Measurements from ENCODE around the gene ARL4A. TPM values are rescaled to one million over a fixed set of nuclear protein-coding genes. Genes with fewer than 3 reads are reported as not detected.
"Not testable (repeated sequence)": the region's sequence is repeated elsewhere in the genome, so short reads cannot be mapped to it uniquely, and the experiment has no call there.

Gene ARL4A
- total and polyA plus RNA-seq, 10 of the 15 experiments (the other 5 are each of a cell fraction or from before 2014, with no cell fraction given) = 0.35 to 4.6 (median 2.7) TPM

DNA sequence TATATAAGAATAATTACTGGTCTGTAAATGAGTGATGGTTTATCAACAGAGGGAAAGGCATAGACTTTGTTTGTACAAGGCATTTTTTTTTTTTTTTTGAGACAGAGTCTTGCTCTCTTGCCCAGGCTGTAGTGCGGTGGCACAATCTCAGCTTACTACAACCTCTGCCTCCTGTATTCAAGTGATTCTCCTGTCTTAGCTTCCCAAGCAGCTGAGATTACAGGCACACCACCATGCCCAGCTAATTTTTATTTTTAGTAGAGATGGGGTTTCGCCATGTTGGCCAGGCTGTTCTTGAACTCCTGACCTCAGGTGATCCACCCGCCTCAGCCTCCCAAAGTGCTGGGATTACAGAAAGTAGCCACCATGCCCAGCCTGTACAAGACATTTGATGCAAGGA, 4.0 kb downstream of the ARL4A start:
- in situ Hi-C loops (cut with MboI); intact Hi-C loops (cut with micrococcal nuclease; ENCODE audit: unreplicated experiment); H3K79me2 ChIP-seq (ENCODE audit: control insufficient read depth, insufficient read depth, low read length); H3K4me1 ChIP-seq (ENCODE audit: control insufficient read depth, insufficient read depth, low read length); H3K4me3 ChIP-seq; FAIRE-seq; RAD21 ChIA-PET (ENCODE audit: unreplicated experiment); POLR2A ChIA-PET; DNase-seq (ENCODE audit: low read depth, low spot score); BruUV-seq (replicated peaks); H3K9ac ChIP-seq (ENCODE audit: control insufficient read depth, insufficient read depth, low read length); H3K9me3 ChIP-seq (replicated peaks; ENCODE audit: control insufficient read depth, insufficient read depth, low read length); H2AFZ ChIP-seq (ENCODE audit: control insufficient read depth, low read depth, low read length); H3K27ac ChIP-seq (ENCODE audit: control insufficient read depth, insufficient read depth); ATAC-seq; SMC1A ChIA-PET (ENCODE audit: uncharacterized antibody, unreplicated experiment); H3K36me3 ChIP-seq (ENCODE audit: control insufficient read depth in 2 of 2, insufficient read depth in 2 of 2, low read length in 1 of 2); H3K27me3 ChIP-seq (replicated peaks in 1 of 2; ENCODE audit: control insufficient read depth in 2 of 2, insufficient read depth in 2 of 2, low read length in 1 of 2); H4K20me1 ChIP-seq (ENCODE audit: control insufficient read depth, insufficient read depth); CTCF ChIA-PET; H3K4me2 ChIP-seq (ENCODE audit: control insufficient read depth, insufficient read depth): not testable (repeated sequence)
- 100% methylated on average over 3 of the region's 3 CpGs for WGBS (ENCODE audit: insufficient coverage, insufficient replicate concordance, low lambda C conversion rate, missing lambda C conversion rate)

DNA sequence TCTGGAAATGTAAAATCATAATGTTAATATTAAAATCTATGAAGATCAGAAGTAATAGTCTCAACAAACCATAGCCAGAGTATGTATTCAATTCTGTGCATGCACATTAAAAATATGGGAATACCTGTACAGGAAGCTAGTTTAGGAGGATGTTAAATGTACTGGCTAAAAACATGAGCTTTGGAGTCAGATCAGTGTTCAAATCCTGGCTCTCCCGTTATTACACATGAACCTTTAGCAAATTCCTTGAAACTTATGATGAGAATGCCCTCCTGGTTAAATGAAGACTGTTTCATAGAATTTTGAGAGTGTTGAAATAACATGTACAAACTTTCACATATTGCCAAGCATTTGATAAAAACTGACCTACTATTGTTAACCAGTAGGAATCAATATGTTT, 4.6 kb downstream of the ARL4A start:
- CTCF ChIA-PET = no interaction called here
- no peak for FAIRE-seq
- in situ Hi-C loops (cut with MboI) (no loop called here), intact Hi-C loops (cut with micrococcal nuclease; ENCODE audit: unreplicated experiment) (no loop called here)
- H3K36me3 ChIP-seq (ENCODE audit: control insufficient read depth in 2 of 2, insufficient read depth in 2 of 2, low read length in 1 of 2) = no peaks in the 10 kb centered on the region
- H3K9ac ChIP-seq (ENCODE audit: control insufficient read depth, insufficient read depth, low read length) = no peak overlapping the region
- no peak overlapping the region for H3K27ac ChIP-seq (ENCODE audit: control insufficient read depth, insufficient read depth)
- RAD21 ChIA-PET (ENCODE audit: unreplicated experiment) = no interaction called here
- no TSS peak for BruUV-seq (replicated peaks)
- no peak overlapping the region for H3K4me2 ChIP-seq (ENCODE audit: control insufficient read depth, insufficient read depth)
- H2AFZ ChIP-seq (ENCODE audit: control insufficient read depth, low read depth, low read length) = no peak overlapping the region
- TF ChIP-seq ZNF207 (IDR thresholded peaks at IDR 0.05; ENCODE audit: borderline replicate concordance) (no peak), HDAC6 (IDR thresholded peaks at IDR 0.05; ENCODE audit: unreplicated experiment) (no peak), ESRRA (IDR thresholded peaks at IDR 0.05; ENCODE audit: low read length) (no peak)
- TF ChIP-seq, protein P1, sequence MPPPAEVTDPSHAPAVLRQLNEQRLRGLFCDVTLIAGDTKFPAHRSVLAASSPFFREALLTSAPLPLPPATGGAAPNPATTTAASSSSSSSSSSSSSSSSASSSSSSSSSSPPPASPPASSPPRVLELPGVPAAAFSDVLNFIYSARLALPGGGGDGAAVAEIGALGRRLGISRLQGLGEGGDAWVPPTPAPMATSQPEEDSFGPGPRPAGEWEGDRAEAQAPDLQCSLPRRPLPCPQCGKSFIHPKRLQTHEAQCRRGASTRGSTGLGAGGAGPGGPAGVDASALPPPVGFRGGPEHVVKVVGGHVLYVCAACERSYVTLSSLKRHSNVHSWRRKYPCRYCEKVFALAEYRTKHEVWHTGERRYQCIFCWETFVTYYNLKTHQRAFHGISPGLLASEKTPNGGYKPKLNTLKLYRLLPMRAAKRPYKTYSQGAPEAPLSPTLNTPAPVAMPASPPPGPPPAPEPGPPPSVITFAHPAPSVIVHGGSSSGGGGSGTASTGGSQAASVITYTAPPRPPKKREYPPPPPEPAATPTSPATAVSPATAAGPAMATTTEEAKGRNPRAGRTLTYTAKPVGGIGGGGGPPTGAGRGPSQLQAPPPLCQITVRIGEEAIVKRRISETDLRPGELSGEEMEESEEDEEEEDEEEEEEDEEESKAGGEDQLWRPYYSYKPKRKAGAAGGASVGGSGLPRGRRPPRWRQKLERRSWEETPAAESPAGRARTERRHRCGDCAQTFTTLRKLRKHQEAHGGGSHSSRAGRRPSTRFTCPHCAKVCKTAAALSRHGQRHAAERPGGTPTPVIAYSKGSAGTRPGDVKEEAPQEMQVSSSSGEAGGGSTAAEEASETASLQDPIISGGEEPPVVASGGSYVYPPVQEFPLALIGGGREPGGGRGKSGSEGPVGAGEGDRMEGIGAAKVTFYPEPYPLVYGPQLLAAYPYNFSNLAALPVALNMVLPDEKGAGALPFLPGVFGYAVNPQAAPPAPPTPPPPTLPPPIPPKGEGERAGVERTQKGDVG (CRISPR knock-in tag; IDR thresholded peaks at IDR 0.05) = no peak
- TF ChIP-seq, protein P2, sequence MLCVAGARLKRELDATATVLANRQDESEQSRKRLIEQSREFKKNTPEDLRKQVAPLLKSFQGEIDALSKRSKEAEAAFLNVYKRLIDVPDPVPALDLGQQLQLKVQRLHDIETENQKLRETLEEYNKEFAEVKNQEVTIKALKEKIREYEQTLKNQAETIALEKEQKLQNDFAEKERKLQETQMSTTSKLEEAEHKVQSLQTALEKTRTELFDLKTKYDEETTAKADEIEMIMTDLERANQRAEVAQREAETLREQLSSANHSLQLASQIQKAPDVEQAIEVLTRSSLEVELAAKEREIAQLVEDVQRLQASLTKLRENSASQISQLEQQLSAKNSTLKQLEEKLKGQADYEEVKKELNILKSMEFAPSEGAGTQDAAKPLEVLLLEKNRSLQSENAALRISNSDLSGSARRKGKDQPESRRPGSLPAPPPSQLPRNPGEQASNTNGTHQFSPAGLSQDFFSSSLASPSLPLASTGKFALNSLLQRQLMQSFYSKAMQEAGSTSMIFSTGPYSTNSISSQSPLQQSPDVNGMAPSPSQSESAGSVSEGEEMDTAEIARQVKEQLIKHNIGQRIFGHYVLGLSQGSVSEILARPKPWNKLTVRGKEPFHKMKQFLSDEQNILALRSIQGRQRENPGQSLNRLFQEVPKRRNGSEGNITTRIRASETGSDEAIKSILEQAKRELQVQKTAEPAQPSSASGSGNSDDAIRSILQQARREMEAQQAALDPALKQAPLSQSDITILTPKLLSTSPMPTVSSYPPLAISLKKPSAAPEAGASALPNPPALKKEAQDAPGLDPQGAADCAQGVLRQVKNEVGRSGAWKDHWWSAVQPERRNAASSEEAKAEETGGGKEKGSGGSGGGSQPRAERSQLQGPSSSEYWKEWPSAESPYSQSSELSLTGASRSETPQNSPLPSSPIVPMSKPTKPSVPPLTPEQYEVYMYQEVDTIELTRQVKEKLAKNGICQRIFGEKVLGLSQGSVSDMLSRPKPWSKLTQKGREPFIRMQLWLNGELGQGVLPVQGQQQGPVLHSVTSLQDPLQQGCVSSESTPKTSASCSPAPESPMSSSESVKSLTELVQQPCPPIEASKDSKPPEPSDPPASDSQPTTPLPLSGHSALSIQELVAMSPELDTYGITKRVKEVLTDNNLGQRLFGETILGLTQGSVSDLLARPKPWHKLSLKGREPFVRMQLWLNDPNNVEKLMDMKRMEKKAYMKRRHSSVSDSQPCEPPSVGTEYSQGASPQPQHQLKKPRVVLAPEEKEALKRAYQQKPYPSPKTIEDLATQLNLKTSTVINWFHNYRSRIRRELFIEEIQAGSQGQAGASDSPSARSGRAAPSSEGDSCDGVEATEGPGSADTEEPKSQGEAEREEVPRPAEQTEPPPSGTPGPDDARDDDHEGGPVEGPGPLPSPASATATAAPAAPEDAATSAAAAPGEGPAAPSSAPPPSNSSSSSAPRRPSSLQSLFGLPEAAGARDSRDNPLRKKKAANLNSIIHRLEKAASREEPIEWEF (IDR thresholded peaks at IDR 0.05; ENCODE audit: insufficient replicate concordance, low read depth, low read length) = no peak
- no peak overlapping the region for H3K4me3 ChIP-seq
- no peaks in the 10 kb centered on the region for H3K79me2 ChIP-seq (ENCODE audit: control insufficient read depth, insufficient read depth, low read length)
- POLR2A ChIA-PET = no interaction called here
- ATAC-seq = no peak
- no peaks in the 10 kb centered on the region for H4K20me1 ChIP-seq (ENCODE audit: control insufficient read depth, insufficient read depth)
- no peaks in the 10 kb centered on the region for H3K9me3 ChIP-seq (replicated peaks; ENCODE audit: control insufficient read depth, insufficient read depth, low read length)
- no peak for DNase-seq (ENCODE audit: low read depth, low spot score)
- H3K4me1 ChIP-seq (ENCODE audit: control insufficient read depth, insufficient read depth, low read length) = no peaks in the 10 kb centered on the region
- WGBS (ENCODE audit: insufficient coverage, insufficient replicate concordance, low lambda C conversion rate, missing lambda C conversion rate) = 4% methylated on average over 1 of the region's 1 CpG
- no peaks in the 10 kb centered on the region for H3K27me3 ChIP-seq (replicated peaks in 1 of 2; ENCODE audit: control insufficient read depth in 2 of 2, insufficient read depth in 2 of 2, low read length in 1 of 2)
- SMC1A ChIA-PET (ENCODE audit: uncharacterized antibody, unreplicated experiment) = no interaction called here
